ENCODE results near the gene CA10.

The CA10 gene

DNA sequence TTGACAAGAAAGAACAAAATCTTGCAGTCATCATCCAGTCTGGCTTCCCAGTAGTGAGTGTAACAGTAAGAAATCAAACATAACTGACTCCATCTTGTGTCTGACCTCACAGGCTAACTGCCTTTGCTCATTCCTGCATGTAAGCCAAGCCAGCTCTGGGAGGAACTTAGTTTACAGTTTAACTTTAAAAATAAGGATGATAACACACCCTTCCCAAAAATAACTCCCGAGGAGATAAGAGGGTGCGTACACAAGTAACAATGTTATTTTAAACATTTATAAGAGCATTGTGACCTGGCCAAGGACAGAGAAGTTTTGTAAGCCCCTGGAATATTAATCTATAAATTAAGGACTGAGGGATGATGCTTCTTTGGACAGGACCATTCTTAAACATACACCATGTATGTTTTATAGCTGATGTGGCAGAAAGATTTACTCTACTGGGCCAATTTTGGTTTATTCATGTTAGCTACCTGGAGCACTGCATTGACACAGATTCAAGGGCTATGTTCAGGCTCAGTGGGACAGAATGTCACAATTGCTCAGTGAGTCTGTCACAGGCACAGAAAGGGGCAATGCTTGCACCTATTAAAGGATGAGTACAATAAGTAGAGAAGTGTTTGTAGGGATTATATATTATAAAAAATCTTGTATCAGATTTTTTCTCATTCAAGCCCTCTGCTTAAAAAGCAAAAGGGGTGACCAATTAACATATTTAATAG lies 554.1 kb downstream of the CA10 start:
- Histone ChIP-seq H3K36me3 (ENCODE audit: control insufficient read depth, insufficient read depth, low read length) (no peaks in the 10 kb centered on the region), H3K9ac (no peak overlapping the region), H2AFZ (no peak overlapping the region), H3K4me2 (ENCODE audit: low read length) (no peak overlapping the region), H3K4me1 (no peaks in the 10 kb centered on the region), H3K27me3 (ENCODE audit: control insufficient read depth, insufficient read depth, low read length) (no peaks in the 10 kb centered on the region), H3K4me3 (ENCODE audit: low read depth, low read length) (no peak overlapping the region), H3K9me3 (ENCODE audit: control insufficient read depth, low read length) (no peaks in the 10 kb centered on the region), H3K27ac (no peak overlapping the region), H3K79me2 (no peaks in the 10 kb centered on the region)
- TF ChIP-seq, protein P1, sequence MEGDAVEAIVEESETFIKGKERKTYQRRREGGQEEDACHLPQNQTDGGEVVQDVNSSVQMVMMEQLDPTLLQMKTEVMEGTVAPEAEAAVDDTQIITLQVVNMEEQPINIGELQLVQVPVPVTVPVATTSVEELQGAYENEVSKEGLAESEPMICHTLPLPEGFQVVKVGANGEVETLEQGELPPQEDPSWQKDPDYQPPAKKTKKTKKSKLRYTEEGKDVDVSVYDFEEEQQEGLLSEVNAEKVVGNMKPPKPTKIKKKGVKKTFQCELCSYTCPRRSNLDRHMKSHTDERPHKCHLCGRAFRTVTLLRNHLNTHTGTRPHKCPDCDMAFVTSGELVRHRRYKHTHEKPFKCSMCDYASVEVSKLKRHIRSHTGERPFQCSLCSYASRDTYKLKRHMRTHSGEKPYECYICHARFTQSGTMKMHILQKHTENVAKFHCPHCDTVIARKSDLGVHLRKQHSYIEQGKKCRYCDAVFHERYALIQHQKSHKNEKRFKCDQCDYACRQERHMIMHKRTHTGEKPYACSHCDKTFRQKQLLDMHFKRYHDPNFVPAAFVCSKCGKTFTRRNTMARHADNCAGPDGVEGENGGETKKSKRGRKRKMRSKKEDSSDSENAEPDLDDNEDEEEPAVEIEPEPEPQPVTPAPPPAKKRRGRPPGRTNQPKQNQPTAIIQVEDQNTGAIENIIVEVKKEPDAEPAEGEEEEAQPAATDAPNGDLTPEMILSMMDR (IDR thresholded peaks at IDR 0.05) = no peak

DNA sequence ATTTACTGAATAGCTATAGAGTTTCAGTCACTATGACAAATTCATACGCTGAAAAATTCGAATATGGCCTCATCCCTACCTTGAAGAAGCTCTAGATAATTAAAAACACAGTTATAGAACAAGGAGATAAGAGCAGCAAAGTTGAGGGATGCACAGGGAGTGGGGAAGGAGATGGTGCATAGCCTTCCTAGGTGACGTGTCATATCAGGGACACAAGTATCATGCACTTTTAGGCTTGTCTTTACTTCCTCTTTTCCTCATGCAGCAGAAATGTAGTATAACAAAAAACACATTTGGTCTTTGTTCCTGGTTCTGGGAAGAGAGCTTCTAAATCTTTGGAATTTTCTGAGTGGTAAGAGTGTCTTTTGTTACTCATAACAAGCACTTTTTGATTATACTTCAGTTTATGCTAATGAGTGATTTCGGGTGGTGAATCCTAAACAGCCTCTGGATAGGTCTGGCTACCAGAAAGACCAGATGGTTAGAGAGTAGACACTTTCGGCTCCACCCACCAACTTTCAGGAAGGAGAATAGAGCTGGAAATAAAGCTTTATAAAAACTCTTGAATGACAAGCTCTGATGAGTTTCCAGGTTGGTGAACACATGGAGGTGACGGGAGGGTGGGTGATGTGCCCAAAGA lies 556.8 kb downstream of the CA10 start:
- H3K9me3 ChIP-seq (ENCODE audit: control insufficient read depth, low read length) = no peaks in the 10 kb centered on the region
- H3K27me3 ChIP-seq (ENCODE audit: control insufficient read depth, insufficient read depth, low read length) = no peaks in the 10 kb centered on the region
- no peaks in the 10 kb centered on the region for H3K79me2 ChIP-seq
- TF ChIP-seq, protein P1 (IDR thresholded peaks at IDR 0.05) = no peak
- no peaks in the 10 kb centered on the region for H3K4me1 ChIP-seq
- no peak overlapping the region for H3K4me2 ChIP-seq (ENCODE audit: low read length)
- no peak overlapping the region for H2AFZ ChIP-seq
- no peaks in the 10 kb centered on the region for H3K36me3 ChIP-seq (ENCODE audit: control insufficient read depth, insufficient read depth, low read length)
- H3K27ac ChIP-seq = no peak overlapping the region
- H3K9ac ChIP-seq = no peak overlapping the region
- no peak overlapping the region for H3K4me3 ChIP-seq (ENCODE audit: low read depth, low read length)

DNA sequence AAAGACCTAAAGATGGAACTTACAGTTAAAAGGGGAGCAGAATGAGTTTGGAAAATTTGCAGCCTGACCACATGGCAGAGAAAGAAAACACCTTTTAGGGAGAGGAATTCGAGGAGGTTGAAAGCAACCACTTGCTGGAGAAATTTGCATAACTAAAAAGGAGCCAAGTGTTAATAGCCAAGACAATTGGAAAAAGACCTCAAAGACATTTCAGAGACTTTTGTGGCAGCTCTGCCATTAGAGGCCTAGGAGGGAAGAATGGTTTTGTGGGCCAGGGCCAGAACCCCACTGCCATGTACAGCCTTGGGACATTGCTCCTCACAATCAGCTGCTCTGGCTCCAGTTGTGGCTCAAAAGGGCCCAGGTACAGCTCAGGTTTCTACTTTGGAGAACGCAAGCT lies 559.7 kb downstream of the CA10 start:
- H3K4me3 ChIP-seq (ENCODE audit: low read depth, low read length) = no peak overlapping the region
- no peak overlapping the region for H3K4me2 ChIP-seq (ENCODE audit: low read length)
- H3K4me1 ChIP-seq = no peaks in the 10 kb centered on the region

DNA sequence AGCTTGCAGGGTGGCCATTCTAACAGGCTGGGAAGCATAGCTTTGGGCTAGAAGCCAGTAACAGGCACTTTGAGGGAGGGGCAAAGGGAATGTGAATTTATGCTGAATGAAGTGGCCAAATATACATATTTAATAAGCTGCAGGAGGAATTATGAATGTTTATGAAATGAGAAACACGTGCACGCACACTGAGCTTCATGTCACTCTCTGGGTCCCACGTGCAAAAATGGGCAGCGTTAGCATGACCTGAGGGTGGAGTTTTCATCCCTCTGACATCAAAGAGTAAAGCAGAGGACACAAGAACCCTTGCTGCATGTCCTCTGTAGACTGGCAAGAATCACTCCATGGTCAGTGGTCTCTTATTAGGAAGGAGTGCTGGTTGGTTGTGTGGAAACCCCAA lies 561.2 kb downstream of the CA10 start:
- no peak overlapping the region for H3K9ac ChIP-seq
- no peak overlapping the region for H2AFZ ChIP-seq
- H3K27ac ChIP-seq = no peak overlapping the region
- H3K9me3 ChIP-seq (ENCODE audit: control insufficient read depth, low read length) = no peaks in the 10 kb centered on the region
- H3K4me3 ChIP-seq (ENCODE audit: low read depth, low read length) = no peak overlapping the region
- no peaks in the 10 kb centered on the region for H3K36me3 ChIP-seq (ENCODE audit: control insufficient read depth, insufficient read depth, low read length)
- H3K27me3 ChIP-seq (ENCODE audit: control insufficient read depth, insufficient read depth, low read length) = no peaks in the 10 kb centered on the region
- H3K79me2 ChIP-seq = no peaks in the 10 kb centered on the region
- H3K4me1 ChIP-seq = no peaks in the 10 kb centered on the region
- TF ChIP-seq, protein P1 (IDR thresholded peaks at IDR 0.05) = no peak
- H3K4me2 ChIP-seq (ENCODE audit: low read length) = no peak overlapping the region

More for the DNA sequence above, 559.7 kb downstream of the CA10 start:
- Histone ChIP-seq H3K27ac (no peak overlapping the region), H3K36me3 (ENCODE audit: control insufficient read depth, insufficient read depth, low read length) (no peaks in the 10 kb centered on the region), H3K79me2 (no peaks in the 10 kb centered on the region), H3K27me3 (ENCODE audit: control insufficient read depth, insufficient read depth, low read length) (no peaks in the 10 kb centered on the region), H3K9ac (no peak overlapping the region), H2AFZ (no peak overlapping the region), H3K9me3 (ENCODE audit: control insufficient read depth, low read length) (no peaks in the 10 kb centered on the region)
- TF ChIP-seq, protein P1 (IDR thresholded peaks at IDR 0.05) = no peak

Data from parathyroid adenoma (tissue), 2 donors.